WTC11 (cell line): ENCODE measurements around the gene SAMSN1. TPM values are rescaled to one million over a fixed set of nuclear protein-coding genes. Genes with fewer than 3 reads are reported as not detected.

Experiments used
- ATAC-seq: fragments of 200-7000 bp; cut with Tn5 transposase; 2 replicates; pipeline ENCODE4 v1.10.0; 2021; ENCODE audit warnings: mild to moderate bottlenecking, moderate library complexity
- CTCF ChIA-PET: fragments of 300-600 bp; sonication (Branson Sonifier 250); formaldehyde crosslinking; loops from one replicate; lab custom pipeline; 2021; ENCODE audit warnings: antibody characterized with exemption; lab: Charles Lee
- POLR2A ChIA-PET: fragments of 350-600 bp; sonication (Branson Sonifier 250); formaldehyde crosslinking; loops from one replicate; lab custom pipeline; 2021; ENCODE audit warnings: antibody characterized with exemption; lab: Charles Lee
- DNase-seq: peaks from one replicate; pipeline ENCODE4 v3.0.0; 2021; ENCODE audit warnings: low spot score
- H3K27ac Mint-ChIP-seq: 2 replicates; pipeline ENCODE4 v1.8.0; 2021; ENCODE audit warnings: mixed read lengths
- H3K27me3 Mint-ChIP-seq: 2 replicates; pipeline ENCODE4 v1.8.0; 2021; ENCODE audit warnings: low read depth, mild to moderate bottlenecking, moderate library complexity, mixed read lengths
- H3K36me3 Mint-ChIP-seq: 2 replicates; pipeline ENCODE4 v1.8.0; 2021; ENCODE audit warnings: mixed read lengths
- H3K4me1 Mint-ChIP-seq: 2 replicates; pipeline ENCODE4 v1.8.0; 2022; ENCODE audit warnings: mixed read lengths
- H3K4me3 Mint-ChIP-seq: 2 replicates; pipeline ENCODE4 v1.8.0; 2021; ENCODE audit warnings: mild to moderate bottlenecking, moderate library complexity, mixed read lengths
- H3K9me3 Mint-ChIP-seq: 2 replicates; pipeline ENCODE4 v1.8.0; 2021; ENCODE audit warnings: mixed read lengths
- ATF1 ChIP-seq: sonication (generic); formaldehyde crosslinking; IDR thresholded peaks from 2 replicates; pipeline ENCODE4 v1.8.1; 2023; ENCODE audit warnings: mild to moderate bottlenecking, moderate library complexity, missing genetic modification reagents
- ELF4 ChIP-seq: sonication (generic); formaldehyde crosslinking; IDR thresholded peaks from 2 replicates; pipeline ENCODE4 v1.8.1; 2022; ENCODE audit warnings: low read depth, mild to moderate bottlenecking, moderate library complexity, missing genetic modification reagents
- ETV6 ChIP-seq: sonication (generic); formaldehyde crosslinking; IDR thresholded peaks from 2 replicates; pipeline ENCODE4 v1.8.1; 2022; ENCODE audit warnings: mild to moderate bottlenecking, missing genetic modification reagents
- GTF2I ChIP-seq: fragments of 250-450 bp; sonication (Bioruptor Pico); conservative IDR thresholded peaks from 2 replicates; pipeline ENCODE4 v1.4.0; 2021; ENCODE audit warnings: mild to moderate bottlenecking
- IRF2 ChIP-seq: sonication (generic); formaldehyde crosslinking; IDR thresholded peaks from 2 replicates; pipeline ENCODE4 v1.8.0; 2022; ENCODE audit warnings: low read depth, missing genetic modification reagents, borderline replicate concordance
- JUN ChIP-seq: sonication (generic); formaldehyde crosslinking; IDR thresholded peaks from 2 replicates; pipeline ENCODE4 v1.8.0; 2023; ENCODE audit warnings: mild to moderate bottlenecking, missing genetic modification reagents
- MYBL2 ChIP-seq: sonication (generic); formaldehyde crosslinking; IDR thresholded peaks from 2 replicates; pipeline ENCODE4 v1.8.1; 2023; ENCODE audit warnings: mild to moderate bottlenecking, moderate library complexity, missing genetic modification reagents
- NR3C1 ChIP-seq: sonication (generic); formaldehyde crosslinking; conservative IDR thresholded peaks from 2 replicates; pipeline ENCODE4 v1.8.1; 2023; ENCODE audit warnings: low read depth, mild to moderate bottlenecking, missing genetic modification reagents
- PRRX2 ChIP-seq: fragments of 250-450 bp; sonication (Bioruptor Pico); IDR thresholded peaks from 2 replicates; pipeline ENCODE4 v1.8.0; 2021; ENCODE audit warnings: mild to moderate bottlenecking
- SMAD3 ChIP-seq: sonication (generic); formaldehyde crosslinking; IDR thresholded peaks from 2 replicates; pipeline ENCODE4 v1.8.0; 2022; ENCODE audit warnings: missing genetic modification reagents, mild to moderate bottlenecking, borderline replicate concordance
- SP1 ChIP-seq: sonication (generic); formaldehyde crosslinking; conservative IDR thresholded peaks from 2 replicates; pipeline ENCODE4 v1.8.1; 2022; ENCODE audit warnings: missing genetic modification reagents
- TCF7 ChIP-seq: sonication (generic); formaldehyde crosslinking; IDR thresholded peaks from 2 replicates; pipeline ENCODE4 v1.8.0; 2022; ENCODE audit warnings: mild to moderate bottlenecking, low read depth, missing genetic modification reagents, moderate library complexity
- TEAD1 ChIP-seq: sonication (generic); formaldehyde crosslinking; IDR thresholded peaks from 2 replicates; pipeline ENCODE4 v1.8.0; 2022; ENCODE audit warnings: mild to moderate bottlenecking, missing genetic modification reagents
- total RNA-seq: library from RNA; stranded (reverse); gene quantifications from 3 replicates; pipeline ENCODE4 v1.2.3, GENCODE V29; 2021
- TF ChIP-seq, protein P1 (sequence below): sonication (generic); formaldehyde crosslinking; IDR thresholded peaks from 2 replicates; pipeline ENCODE4 v1.8.1; 2022; ENCODE audit warnings: mild to moderate bottlenecking, moderate library complexity, missing genetic modification reagents
- TF ChIP-seq, protein P2 (sequence below): sonication (generic); formaldehyde crosslinking; IDR thresholded peaks from 2 replicates; pipeline ENCODE4 v1.8.0; 2022; ENCODE audit warnings: mild to moderate bottlenecking, missing genetic modification reagents
- TF ChIP-seq, protein P3 (sequence below): sonication (generic); formaldehyde crosslinking; IDR thresholded peaks from 2 replicates; pipeline ENCODE4 v1.8.0; 2023; ENCODE audit warnings: missing genetic modification reagents, mild to moderate bottlenecking, borderline replicate concordance
- TF ChIP-seq, protein P4 (sequence below): sonication (generic); formaldehyde crosslinking; IDR thresholded peaks from 2 replicates; pipeline ENCODE4 v1.8.1; 2022; ENCODE audit warnings: missing genetic modification reagents, borderline replicate concordance

Gene SAMSN1
- total RNA-seq, 1 experiment from 2014 or later = 1.2 TPM

- TF ChIP-seq, protein P1, sequence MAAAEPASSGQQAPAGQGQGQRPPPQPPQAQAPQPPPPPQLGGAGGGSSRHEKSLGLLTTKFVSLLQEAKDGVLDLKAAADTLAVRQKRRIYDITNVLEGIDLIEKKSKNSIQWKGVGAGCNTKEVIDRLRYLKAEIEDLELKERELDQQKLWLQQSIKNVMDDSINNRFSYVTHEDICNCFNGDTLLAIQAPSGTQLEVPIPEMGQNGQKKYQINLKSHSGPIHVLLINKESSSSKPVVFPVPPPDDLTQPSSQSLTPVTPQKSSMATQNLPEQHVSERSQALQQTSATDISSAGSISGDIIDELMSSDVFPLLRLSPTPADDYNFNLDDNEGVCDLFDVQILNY (CRISPR knock-in tag) = no peak
- no peak for TF ChIP-seq MYBL2 (CRISPR knock-in tag)
Measured at GRCh38 chr21:14456911-14457310, 89.2 kb downstream of the SAMSN1 start (continued).

- ChIA-PET POLR2A (no interaction called here), CTCF (interaction anchor here (0.5 to 1.2 kb wide), 2 partner anchors 275 to 284 kb away, joined by 3 to 4 read pairs; no protein-coding TSS in a partner anchor)
- H3K9me3 Mint-ChIP-seq = no peaks in the 10 kb centered on the region; the same call in 1 of the 2 replicates
- H3K4me3 Mint-ChIP-seq = no peak overlapping the region
- no peak for TF ChIP-seq NR3C1 (CRISPR knock-in tag)
- no peak for TF ChIP-seq JUN (CRISPR knock-in tag)
- TF ChIP-seq TCF7 (CRISPR knock-in tag) = no peak
- no peak for TF ChIP-seq TEAD1 (CRISPR knock-in tag)
- no peak for TF ChIP-seq SMAD3 (CRISPR knock-in tag)
- TF ChIP-seq ATF1 = no peak
- TF ChIP-seq, protein P2, sequence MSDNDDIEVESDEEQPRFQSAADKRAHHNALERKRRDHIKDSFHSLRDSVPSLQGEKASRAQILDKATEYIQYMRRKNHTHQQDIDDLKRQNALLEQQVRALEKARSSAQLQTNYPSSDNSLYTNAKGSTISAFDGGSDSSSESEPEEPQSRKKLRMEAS (CRISPR knock-in tag) = no peak
- no peak for TF ChIP-seq ELF4 (CRISPR knock-in tag)
- TF ChIP-seq PRRX2 = no peak
- TF ChIP-seq, protein P3, sequence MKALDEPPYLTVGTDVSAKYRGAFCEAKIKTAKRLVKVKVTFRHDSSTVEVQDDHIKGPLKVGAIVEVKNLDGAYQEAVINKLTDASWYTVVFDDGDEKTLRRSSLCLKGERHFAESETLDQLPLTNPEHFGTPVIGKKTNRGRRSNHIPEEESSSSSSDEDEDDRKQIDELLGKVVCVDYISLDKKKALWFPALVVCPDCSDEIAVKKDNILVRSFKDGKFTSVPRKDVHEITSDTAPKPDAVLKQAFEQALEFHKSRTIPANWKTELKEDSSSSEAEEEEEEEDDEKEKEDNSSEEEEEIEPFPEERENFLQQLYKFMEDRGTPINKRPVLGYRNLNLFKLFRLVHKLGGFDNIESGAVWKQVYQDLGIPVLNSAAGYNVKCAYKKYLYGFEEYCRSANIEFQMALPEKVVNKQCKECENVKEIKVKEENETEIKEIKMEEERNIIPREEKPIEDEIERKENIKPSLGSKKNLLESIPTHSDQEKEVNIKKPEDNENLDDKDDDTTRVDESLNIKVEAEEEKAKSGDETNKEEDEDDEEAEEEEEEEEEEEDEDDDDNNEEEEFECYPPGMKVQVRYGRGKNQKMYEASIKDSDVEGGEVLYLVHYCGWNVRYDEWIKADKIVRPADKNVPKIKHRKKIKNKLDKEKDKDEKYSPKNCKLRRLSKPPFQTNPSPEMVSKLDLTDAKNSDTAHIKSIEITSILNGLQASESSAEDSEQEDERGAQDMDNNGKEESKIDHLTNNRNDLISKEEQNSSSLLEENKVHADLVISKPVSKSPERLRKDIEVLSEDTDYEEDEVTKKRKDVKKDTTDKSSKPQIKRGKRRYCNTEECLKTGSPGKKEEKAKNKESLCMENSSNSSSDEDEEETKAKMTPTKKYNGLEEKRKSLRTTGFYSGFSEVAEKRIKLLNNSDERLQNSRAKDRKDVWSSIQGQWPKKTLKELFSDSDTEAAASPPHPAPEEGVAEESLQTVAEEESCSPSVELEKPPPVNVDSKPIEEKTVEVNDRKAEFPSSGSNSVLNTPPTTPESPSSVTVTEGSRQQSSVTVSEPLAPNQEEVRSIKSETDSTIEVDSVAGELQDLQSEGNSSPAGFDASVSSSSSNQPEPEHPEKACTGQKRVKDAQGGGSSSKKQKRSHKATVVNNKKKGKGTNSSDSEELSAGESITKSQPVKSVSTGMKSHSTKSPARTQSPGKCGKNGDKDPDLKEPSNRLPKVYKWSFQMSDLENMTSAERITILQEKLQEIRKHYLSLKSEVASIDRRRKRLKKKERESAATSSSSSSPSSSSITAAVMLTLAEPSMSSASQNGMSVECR (CRISPR knock-in tag) = no peak
- TF ChIP-seq ETV6 (CRISPR knock-in tag) = no peak
- no peak for TF ChIP-seq SP1 (CRISPR knock-in tag)
- TF ChIP-seq, protein P4, sequence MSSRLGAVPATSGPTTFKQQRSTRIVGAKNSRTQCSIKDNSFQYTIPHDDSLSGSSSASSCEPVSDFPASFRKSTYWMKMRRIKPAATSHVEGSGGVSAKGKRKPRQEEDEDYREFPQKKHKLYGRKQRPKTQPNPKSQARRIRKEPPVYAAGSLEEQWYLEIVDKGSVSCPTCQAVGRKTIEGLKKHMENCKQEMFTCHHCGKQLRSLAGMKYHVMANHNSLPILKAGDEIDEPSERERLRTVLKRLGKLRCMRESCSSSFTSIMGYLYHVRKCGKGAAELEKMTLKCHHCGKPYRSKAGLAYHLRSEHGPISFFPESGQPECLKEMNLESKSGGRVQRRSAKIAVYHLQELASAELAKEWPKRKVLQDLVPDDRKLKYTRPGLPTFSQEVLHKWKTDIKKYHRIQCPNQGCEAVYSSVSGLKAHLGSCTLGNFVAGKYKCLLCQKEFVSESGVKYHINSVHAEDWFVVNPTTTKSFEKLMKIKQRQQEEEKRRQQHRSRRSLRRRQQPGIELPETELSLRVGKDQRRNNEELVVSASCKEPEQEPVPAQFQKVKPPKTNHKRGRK (CRISPR knock-in tag) = no peak
- no peak for TF ChIP-seq GTF2I (CRISPR knock-in tag)
- TF ChIP-seq IRF2 = no peak
- TF ChIP-seq, all 79 proteins: peak for 0
- DNase-seq (no peak), ATAC-seq (no peak)
- no peaks in the 10 kb centered on the region for H3K27me3 Mint-ChIP-seq
- no peaks in the 10 kb centered on the region for H3K36me3 Mint-ChIP-seq
- peaks cover 12% of the 10 kb centered on the region for H3K4me1 Mint-ChIP-seq
- H3K27ac Mint-ChIP-seq = no peak overlapping the region
Measured at GRCh38 chr21:14454016-14455009, 91.8 kb downstream of the SAMSN1 start.
